Esophagus muscularis mucosa (tissue), 4 donors: Measurements from ENCODE around the gene ADCY1. TPM values are rescaled to one million over a fixed set of nuclear protein-coding genes. Genes with fewer than 3 reads are reported as not detected.

ENCODE experiments used
- DNase-seq: peaks from one replicate; pipeline ENCODE4 v3.0.0-alpha.2; 2017; ENCODE audit errors: extremely low spot score
- H3K27ac ChIP-seq, 4 donors: fragments of 200-600 bp; sonication (generic); replicated peaks in 1 of 4; 1 replicate in 3 of 4; 2 replicates in 1 of 4; pipeline ENCODE4 v1.5.1; 2016 to 2019; ENCODE audit warnings: mild to moderate bottlenecking in 1 of 4
- H3K27me3 ChIP-seq, 4 donors: fragments of 200-600 bp; sonication (generic); one replicate each; pipeline versions ENCODE4 v1.5.1 to v1.6.0; 2016 to 2019
- H3K36me3 ChIP-seq, 4 donors: fragments of 200-600 bp; sonication (generic); one replicate each; pipeline ENCODE4 v1.5.1; 2016 to 2019
- H3K4me1 ChIP-seq, 4 donors: fragments of 200-600 bp; sonication (generic); one replicate each; pipeline ENCODE4 v1.5.1; 2016 to 2019
- H3K4me3 ChIP-seq, 4 donors: fragments of 200-600 bp; sonication (generic); 1 replicate in 2 of 4; 2 replicates in 2 of 4; pipeline ENCODE4 v1.5.1; 2016 to 2019; ENCODE audit warnings: mild to moderate bottlenecking in 4 of 4, moderate library complexity in 1 of 4
- H3K9me3 ChIP-seq, 4 donors: fragments of 200-600 bp; sonication (generic); 1 replicate in 3 of 4; 2 replicates in 1 of 4; pipeline ENCODE4 v1.5.1; 2016 to 2019
- CTCF ChIP-seq, 3 experiments: fragments of 200-600 bp in 2 of 3; fragments of 450-650 bp in 1 of 3; sonication (generic) in 2 of 3; IDR thresholded peaks; one replicate each; pipeline ENCODE4 v1.5.1; 2017 to 2019; ENCODE audit warnings: antibody characterized with exemption in 3 of 3, mild to moderate bottlenecking in 2 of 3, moderate library complexity in 1 of 3
- EP300 ChIP-seq: sonication (generic); formaldehyde crosslinking; IDR thresholded peaks from one replicate; pipeline ENCODE4 v1.6.1; 2017; ENCODE audit warnings: antibody characterized with exemption
- POLR2A ChIP-seq: fragments of 450-650 bp; IDR thresholded peaks from one replicate; pipeline ENCODE4 v1.6.1; 2017; ENCODE audit warnings: antibody characterized with exemption, moderate library complexity, mild to moderate bottlenecking, low read depth
- POLR2AphosphoS5 ChIP-seq, 2 donors: sonication (generic); formaldehyde crosslinking; IDR thresholded peaks; one replicate each; pipeline ENCODE4 v1.6.1; 2017; ENCODE audit warnings: antibody characterized with exemption in 2 of 2
- WGBS: methylation state at CpG from one replicate; pipeline ENCODE4 v1.1.5; 2018; 5-methylcytosine and 5-hydroxymethylcytosine counted together
- intact Hi-C: fragments of 100-400 bp; cut with DNase I; formaldehyde crosslinking; loops from one replicate; pipeline ENCODE4 v1.15.1; 2023
- total RNA-seq, 4 donors: library from RNA; depleted of rRNA; stranded (reverse); fragments of >200 nt; gene quantifications; one replicate each; pipeline versions ENCODE4 v1.1.0 to v1.2.1, GENCODE V29; 2016

Gene ADCY1
- total RNA-seq, 4 donors from 2014 or later = 0.42 to 2.1 (median 1.2) TPM

- WGBS = 85% methylated on average over 9 of the region's 10 CpGs
- H3K27ac ChIP-seq = no peak overlapping the region
- no peak overlapping the region for H3K4me3 ChIP-seq
- peaks cover 0 to 7% (median 0%) of the 10 kb centered on the region in 4 donors for H3K9me3 ChIP-seq
- no peaks in the 10 kb centered on the region for H3K36me3 ChIP-seq
- DNase-seq = peak; percentile 85
- H3K27me3 ChIP-seq = no peaks in the 10 kb centered on the region
- no peak for TF ChIP-seq CTCF (IDR thresholded peaks at IDR 0.05)
- no peak for TF ChIP-seq POLR2A
- no peak for TF ChIP-seq POLR2AphosphoS5 (IDR thresholded peaks at IDR 0.05)
- no peak for TF ChIP-seq EP300
- intact Hi-C loops = no loop called here
- no peaks in the 10 kb centered on the region for H3K4me1 ChIP-seq
These were observed 25.9 kb downstream of the ADCY1 start for GRCh38 chr7:45599851-45600706.

GRCh38 chr7:45601094-45601493 is 26.9 kb downstream of the ADCY1 start:
- Histone ChIP-seq H3K27me3 (no peaks in the 10 kb centered on the region), H3K4me1 (no peaks in the 10 kb centered on the region), H3K36me3 (no peaks in the 10 kb centered on the region), H3K4me3 (no peak overlapping the region), H3K9me3 (peaks cover 0 to 7% (median 0%) of the 10 kb centered on the region in 4 donors), H3K27ac (no peak overlapping the region)
- peak; percentile 50 for DNase-seq
- intact Hi-C loops = no loop called here
- WGBS = 91% methylated on average over 4 of the region's 4 CpGs
- TF ChIP-seq POLR2A (no peak), CTCF (IDR thresholded peaks at IDR 0.05) (no peak)

GRCh38 chr7:45601816-45602540 is 27.8 kb downstream of the ADCY1 start:
- Histone ChIP-seq H3K27me3 (no peaks in the 10 kb centered on the region), H3K9me3 (peaks cover 0 to 7% (median 0%) of the 10 kb centered on the region in 4 donors), H3K36me3 (no peaks in the 10 kb centered on the region), H3K4me1 (no peaks in the 10 kb centered on the region), H3K27ac (no peak overlapping the region), H3K4me3 (no peak overlapping the region)
- TF ChIP-seq POLR2A = no peak
- TF ChIP-seq POLR2AphosphoS5 (IDR thresholded peaks at IDR 0.05) = no peak
- TF ChIP-seq EP300 = no peak
- TF ChIP-seq CTCF (IDR thresholded peaks at IDR 0.05) = no peak
- WGBS = 88% methylated on average over 3 of the region's 6 CpGs
- peak; percentile 89 for DNase-seq
- intact Hi-C loops = no loop called here

- H3K36me3 ChIP-seq = no peaks in the 10 kb centered on the region
- no peaks in the 10 kb centered on the region for H3K27me3 ChIP-seq
- TF ChIP-seq POLR2A (no peak), POLR2AphosphoS5 (IDR thresholded peaks at IDR 0.05) (no peak), CTCF (IDR thresholded peaks at IDR 0.05) (no peak), EP300 (no peak)
- no peaks in the 10 kb centered on the region for H3K4me1 ChIP-seq
- 100% methylated on average over 1 of the region's 1 CpG for WGBS
- intact Hi-C loops = no loop called here
- no peak overlapping the region for H3K27ac ChIP-seq
- H3K4me3 ChIP-seq = no peak overlapping the region
- peak; percentile 66 for DNase-seq
- peaks cover 0 to 7% (median 0%) of the 10 kb centered on the region in 4 donors for H3K9me3 ChIP-seq
These were observed 31.9 kb downstream of the ADCY1 start for GRCh38 chr7:45606050-45606449.
